ENCODE measurements around the gene ARHGDIA.
"Not testable (repeated sequence)": the region's sequence is repeated elsewhere in the genome, so short reads cannot be mapped to it uniquely, and the experiment has no call there.

ARHGDIA gene

GRCh38 chr17:81870981-81871386 is at the start of gene ARHGDIA:
ARHGDIA (minus strand) TSS chr17:81871337; CDS start chr17:81869930, 1,407 bp downstream.
- DNase-seq (ENCODE audit: low spot score) (no peak), FAIRE-seq (no peak)

GRCh38 chr17:81918832-81919545 is 47.9 kb upstream of the ARHGDIA start:
- DNase-seq (ENCODE audit: low spot score) (no peak), FAIRE-seq (no peak)

- not testable (repeated sequence) for DNase-seq (ENCODE audit: low spot score)
- FAIRE-seq: peak; percentile 30
These were observed 47.2 kb upstream of the ARHGDIA start for GRCh38 chr17:81918333-81918669.

- DNase-seq (ENCODE audit: low spot score) (peak; percentile 97), FAIRE-seq (peak; percentile 59)
These were observed 46.6 kb upstream of the ARHGDIA start, which contains the start of gene SIRT7 for GRCh38 chr17:81917565-81918332. SIRT7 (minus strand) TSS chr17:81918176; CDS start chr17:81918131, 45 bp downstream.

GRCh38 chr17:81916234-81917001 is 45.3 kb upstream of the ARHGDIA start:
- FAIRE-seq: no peak
- no peak for DNase-seq (ENCODE audit: low spot score)

GRCh38 chr17:81915331-81915730 is 44.2 kb upstream of the ARHGDIA start:
- FAIRE-seq (no peak), DNase-seq (ENCODE audit: low spot score) (no peak)

- FAIRE-seq (no peak), DNase-seq (ENCODE audit: low spot score) (no peak)
These were observed 43.1 kb upstream of the ARHGDIA start for GRCh38 chr17:81914103-81914850.

GRCh38 chr17:81913394-81914102 is 42.4 kb upstream of the ARHGDIA start:
- FAIRE-seq (no peak), DNase-seq (ENCODE audit: low spot score) (no peak)

- FAIRE-seq (no peak), DNase-seq (ENCODE audit: low spot score) (no peak)
These were observed 41.5 kb upstream of the ARHGDIA start for GRCh38 chr17:81912441-81913309.

GRCh38 chr17:81911969-81912368 is 40.8 kb upstream of the ARHGDIA start:
- no peak for FAIRE-seq
- DNase-seq (ENCODE audit: low spot score): no peak

- FAIRE-seq (peak; percentile 93), DNase-seq (ENCODE audit: low spot score) (peak; percentile 100)
These were observed 40.3 kb upstream of the ARHGDIA start, which contains the start of gene PCYT2 for GRCh38 chr17:81911277-81911961. PCYT2 (minus strand) TSS chr17:81911399; CDS start chr17:81911355, 44 bp downstream.

GRCh38 chr17:81910840-81911276 is 39.7 kb upstream of the ARHGDIA start:
- FAIRE-seq: no peak

GRCh38 chr17:81909966-81910839 is 39.1 kb upstream of the ARHGDIA start:
- DNase-seq (ENCODE audit: low spot score) (no peak), FAIRE-seq (peak; percentile 93)

More at GRCh38 chr17:81910840-81911276, 39.7 kb upstream of the ARHGDIA start:
- no peak for DNase-seq (ENCODE audit: low spot score)

- DNase-seq (ENCODE audit: low spot score) (no peak), FAIRE-seq (peak; percentile 74)
These were observed 38.1 kb upstream of the ARHGDIA start for GRCh38 chr17:81909231-81909630.

GRCh38 chr17:81908793-81909192 is 37.7 kb upstream of the ARHGDIA start:
- FAIRE-seq (no peak), DNase-seq (ENCODE audit: low spot score) (no peak)

- FAIRE-seq (no peak), DNase-seq (ENCODE audit: low spot score) (no peak)
These were observed 36.3 kb upstream of the ARHGDIA start for GRCh38 chr17:81907219-81908145.

Measured in urothelium cell line (cell line).